Fibroblast of mammary gland (primary cell): ENCODE measurements around the gene RTBDN.
A peak's percentile ranks its signal among the peaks of the same experiment; 100 is the strongest.
"Not testable (repeated sequence)": the region's sequence is repeated elsewhere in the genome, so short reads cannot be mapped to it uniquely, and the experiment has no call there.

Source experiments
- DNase-seq: peaks from one replicate; pipeline ENCODE4 v3.0.0-alpha.2; 2010; ENCODE audit warnings: low read depth
- H3K4me3 ChIP-seq: 2 replicates; pipeline ENCODE4 v1.5.1; 2011; ENCODE audit warnings: low read depth, mild to moderate bottlenecking, low read length, moderate library complexity; ENCODE audit not compliant: control insufficient read depth
- TF ChIP-seq, protein P1 (sequence below): conservative IDR thresholded peaks from 2 replicates; pipeline ENCODE4 v1.5.1; 2011; ENCODE audit warnings: low read depth, low read length, inconsistent platforms; ENCODE audit not compliant: control insufficient read depth, insufficient read depth

The RTBDN gene

DNA sequence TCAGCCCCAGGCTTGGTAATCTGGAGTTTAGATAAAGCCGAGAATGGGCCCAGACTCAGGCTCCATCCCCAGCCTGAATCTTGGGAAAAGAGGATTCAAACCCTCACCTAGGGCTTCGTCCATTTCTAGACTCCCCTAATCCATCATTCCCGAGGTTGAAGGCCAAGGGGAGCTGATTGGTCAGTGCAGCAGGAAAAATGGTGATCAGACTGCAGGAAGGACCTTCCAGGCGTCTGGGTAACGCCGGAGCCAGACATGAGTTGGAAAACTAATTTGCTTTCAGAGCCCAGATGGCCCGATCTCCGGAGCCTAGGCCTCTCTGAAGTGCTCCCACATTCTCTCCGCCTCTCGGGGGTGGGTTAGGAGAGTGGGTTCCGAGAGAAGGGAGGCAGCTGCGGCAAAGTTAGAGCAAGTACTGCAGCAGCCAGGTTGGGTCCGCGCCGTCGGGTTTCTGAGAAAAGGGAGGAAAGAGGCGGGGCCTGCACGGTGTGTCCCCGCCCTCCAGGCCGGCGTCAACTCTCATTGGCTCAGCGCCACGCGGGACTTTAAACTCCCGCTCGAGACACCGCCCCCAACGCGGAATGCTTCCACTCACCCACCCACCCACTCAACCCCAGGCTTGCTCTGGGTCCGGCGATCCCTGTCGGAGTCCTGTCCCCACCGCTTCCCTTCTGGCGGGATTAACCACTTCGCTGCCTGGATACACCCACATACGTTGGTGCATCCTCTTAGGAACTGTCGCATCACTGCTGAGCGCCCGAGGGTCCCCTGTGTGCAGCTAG is 788 bp upstream of the RTBDN start:
- TF ChIP-seq, protein P1, sequence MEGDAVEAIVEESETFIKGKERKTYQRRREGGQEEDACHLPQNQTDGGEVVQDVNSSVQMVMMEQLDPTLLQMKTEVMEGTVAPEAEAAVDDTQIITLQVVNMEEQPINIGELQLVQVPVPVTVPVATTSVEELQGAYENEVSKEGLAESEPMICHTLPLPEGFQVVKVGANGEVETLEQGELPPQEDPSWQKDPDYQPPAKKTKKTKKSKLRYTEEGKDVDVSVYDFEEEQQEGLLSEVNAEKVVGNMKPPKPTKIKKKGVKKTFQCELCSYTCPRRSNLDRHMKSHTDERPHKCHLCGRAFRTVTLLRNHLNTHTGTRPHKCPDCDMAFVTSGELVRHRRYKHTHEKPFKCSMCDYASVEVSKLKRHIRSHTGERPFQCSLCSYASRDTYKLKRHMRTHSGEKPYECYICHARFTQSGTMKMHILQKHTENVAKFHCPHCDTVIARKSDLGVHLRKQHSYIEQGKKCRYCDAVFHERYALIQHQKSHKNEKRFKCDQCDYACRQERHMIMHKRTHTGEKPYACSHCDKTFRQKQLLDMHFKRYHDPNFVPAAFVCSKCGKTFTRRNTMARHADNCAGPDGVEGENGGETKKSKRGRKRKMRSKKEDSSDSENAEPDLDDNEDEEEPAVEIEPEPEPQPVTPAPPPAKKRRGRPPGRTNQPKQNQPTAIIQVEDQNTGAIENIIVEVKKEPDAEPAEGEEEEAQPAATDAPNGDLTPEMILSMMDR, result no peak
- H3K4me3 ChIP-seq, result no peak overlapping the region
- no peak for DNase-seq

DNA sequence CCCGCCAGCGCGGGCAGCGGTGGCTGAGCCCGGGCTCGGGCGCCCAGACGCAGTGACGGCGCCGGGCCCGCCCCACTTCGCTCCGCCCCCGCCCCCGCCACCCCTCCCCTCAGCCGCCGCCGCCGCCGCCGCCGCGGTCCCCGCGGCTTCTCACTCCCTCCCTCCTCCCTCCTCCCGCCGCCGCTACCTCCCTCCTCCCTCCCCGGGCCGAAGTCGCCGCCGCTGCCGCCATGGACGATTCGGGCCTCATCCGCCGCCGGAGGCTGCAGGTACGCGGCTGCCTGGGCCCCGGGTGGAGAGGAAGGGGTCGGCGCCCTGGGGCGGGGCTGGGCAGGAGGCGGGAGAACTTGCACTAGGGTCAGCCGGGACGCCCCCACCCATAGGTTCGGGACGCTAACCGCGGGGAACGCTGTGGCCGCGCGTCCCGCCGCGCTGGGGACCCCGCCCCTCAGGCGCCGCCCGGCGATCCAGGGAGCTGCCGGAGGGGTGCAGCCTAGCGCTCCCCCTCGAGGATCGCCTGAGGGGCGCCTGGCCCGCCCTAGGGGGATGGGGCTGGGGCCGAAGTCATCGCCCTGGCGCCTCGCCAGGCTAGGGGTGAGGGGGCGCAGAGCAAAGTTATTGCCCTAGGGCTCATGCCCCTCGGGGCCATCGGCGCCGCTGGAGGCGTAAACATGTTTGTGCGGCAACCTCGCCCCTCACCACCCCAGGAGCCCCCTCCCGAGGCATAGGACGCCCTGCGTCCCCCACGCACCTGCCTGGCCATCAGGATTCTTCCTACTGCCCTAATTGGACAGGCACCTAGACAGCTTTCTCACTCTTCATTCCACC is 427 bp downstream of the RTBDN start:
- DNase-seq, result no peak
- H3K4me3 ChIP-seq, result peak overlapping the region; percentile 29
- TF ChIP-seq, protein P1, result no peak

DNA sequence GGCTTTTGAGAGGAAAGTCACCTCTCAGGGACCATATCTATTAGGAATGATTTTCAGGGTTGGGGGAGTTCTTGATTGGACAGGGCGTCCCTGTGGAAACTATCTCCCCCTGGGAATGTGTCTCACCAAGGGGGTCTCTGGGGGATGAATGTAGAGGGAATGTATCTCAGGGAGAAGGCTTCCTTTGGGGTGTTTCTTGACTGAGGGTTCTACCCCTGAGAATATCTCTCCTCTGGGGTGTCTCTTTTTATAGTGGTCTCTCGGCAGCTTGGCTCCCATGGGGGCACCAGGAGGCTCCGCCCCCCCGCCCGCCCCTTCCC is 1.0 kb downstream of the RTBDN start:
- no peak for DNase-seq
- no peak overlapping the region for H3K4me3 ChIP-seq
- TF ChIP-seq, protein P1, result no peak

DNA sequence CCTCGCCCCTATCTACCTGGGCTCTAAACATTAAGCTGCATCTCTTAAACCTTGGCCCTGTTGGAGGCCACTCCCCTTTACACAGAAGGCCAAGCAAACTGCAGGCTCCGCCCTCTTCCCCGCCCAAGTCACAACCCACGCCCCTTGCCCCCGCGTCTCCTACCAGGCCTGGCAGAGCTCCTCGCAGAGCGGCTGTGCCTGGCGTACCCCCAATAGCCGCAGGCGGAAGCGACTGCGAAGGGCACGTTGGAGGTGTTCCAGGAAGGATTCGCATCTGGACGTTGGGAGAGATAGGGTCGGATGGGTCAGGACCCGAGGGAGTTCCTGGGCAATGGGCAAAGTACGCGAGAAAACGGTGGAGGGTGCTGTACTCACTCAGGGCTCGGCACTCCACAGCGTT is 5.9 kb downstream of the RTBDN start:
- TF ChIP-seq, protein P1, result no peak
- DNase-seq, result peak; percentile 33

DNA sequence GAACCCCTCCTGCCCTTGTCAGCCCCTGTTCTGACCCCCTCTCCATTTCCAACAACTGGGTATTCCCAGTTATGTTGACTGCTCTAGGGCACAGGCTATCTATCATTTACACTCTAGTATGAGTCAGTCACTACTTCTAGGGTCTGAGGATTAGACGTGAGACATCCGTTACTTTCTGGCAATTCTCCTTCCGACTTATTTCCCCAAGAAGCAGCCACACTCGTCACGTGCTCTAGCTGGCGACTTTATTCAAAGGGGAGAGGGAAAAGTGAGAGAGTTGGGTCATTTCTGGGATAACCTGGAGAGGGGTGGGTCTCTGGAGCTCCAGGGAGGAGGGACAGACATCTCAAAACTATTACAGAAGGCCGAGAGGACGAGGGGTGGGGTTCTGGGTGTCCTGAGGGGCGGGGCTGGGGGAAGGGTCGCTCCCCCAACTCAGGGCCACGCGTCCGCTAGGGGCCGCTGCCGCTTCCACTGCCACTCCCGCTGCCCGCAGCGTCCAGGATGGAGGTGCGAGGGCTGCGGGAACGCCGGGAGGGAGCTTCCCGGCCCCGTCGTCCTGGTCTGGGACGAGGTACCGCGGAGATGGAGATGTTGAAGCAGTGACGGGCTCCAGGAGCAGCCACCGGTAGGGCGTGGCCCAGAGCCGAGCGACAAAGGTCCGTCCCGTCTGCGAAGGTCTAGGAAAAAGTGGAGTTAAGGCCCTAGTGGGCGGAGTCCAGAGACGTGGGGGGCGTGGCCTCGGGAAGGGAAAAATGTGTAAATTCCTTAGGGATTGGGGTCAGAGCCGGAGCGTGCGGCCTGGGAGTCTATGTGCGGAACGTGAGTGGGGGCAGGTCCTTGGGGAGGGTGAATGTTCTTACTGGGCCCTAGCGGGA is 8.9 kb downstream of the RTBDN start:
- no peak overlapping the region for H3K4me3 ChIP-seq
- DNase-seq, result no peak
- TF ChIP-seq, protein P1, result no peak

More for the DNA sequence above, 5.9 kb downstream of the RTBDN start:
- no peak overlapping the region for H3K4me3 ChIP-seq

DNA sequence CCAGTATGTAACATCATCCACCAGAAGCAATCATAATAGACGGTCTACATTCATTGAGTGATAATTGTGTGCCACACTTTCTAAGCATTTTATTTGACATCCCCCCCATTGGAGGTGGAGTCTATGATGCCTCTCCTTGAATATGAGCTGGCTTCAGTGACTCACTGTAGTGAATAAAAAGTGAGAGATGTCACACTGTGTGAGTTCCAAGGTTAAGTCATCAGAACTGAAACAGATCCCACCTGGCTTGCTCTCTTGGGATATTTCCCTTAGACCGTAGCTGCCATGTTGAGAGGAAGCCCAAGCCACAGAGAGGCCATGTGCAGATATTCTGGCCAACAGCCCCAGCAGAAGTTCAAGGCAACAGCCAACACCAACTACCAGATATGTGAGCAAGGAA is 12.6 kb downstream of the RTBDN start:
- peak; percentile 43 for DNase-seq
- no peak overlapping the region for H3K4me3 ChIP-seq
- TF ChIP-seq, protein P1, result no peak

DNA sequence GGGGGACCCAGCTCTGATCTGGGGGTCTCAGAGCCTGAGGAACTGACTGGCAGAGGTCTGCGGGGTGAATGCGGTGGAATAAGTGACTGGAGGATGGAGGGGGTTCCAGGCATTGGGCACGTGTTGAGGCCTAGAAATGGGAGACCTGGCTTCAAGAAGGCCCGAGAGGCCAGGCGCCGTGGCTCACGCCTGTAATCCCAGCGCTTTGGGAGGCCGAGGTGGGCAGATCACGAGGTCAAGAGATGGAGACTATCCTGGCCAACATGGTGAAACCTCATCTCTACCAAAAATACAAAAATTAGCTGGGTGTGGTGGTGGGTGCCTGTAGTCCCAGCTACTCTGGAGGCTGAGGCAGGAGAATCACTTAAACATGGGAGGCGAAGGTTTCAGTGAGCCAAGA is 16.6 kb downstream of the RTBDN start:
- not testable (repeated sequence) for DNase-seq, H3K4me3 ChIP-seq

DNA sequence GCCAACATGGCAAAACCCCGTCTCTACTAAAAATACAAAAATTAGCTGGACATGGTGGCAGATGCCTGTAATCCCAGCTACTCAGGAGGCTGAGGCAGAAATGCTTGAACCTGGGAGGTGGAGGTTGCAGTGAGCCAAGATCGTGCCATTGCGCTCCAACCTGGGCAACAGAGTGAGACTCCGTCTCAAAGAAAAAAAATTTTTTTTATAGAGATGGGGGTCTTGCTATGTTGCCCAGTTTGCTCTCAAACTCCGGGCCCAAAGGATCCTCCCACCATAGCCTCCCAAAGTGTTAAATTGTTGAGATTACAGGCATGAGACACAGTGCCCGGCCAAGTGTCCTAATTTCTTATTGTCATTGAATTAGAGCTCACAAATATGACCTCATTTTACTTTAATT is 17.2 kb downstream of the RTBDN start:
- DNase-seq, H3K4me3 ChIP-seq: not testable (repeated sequence)
